GM18909 (cell line): ENCODE measurements around the gene LIMCH1.
"Not testable (repeated sequence)": the region's sequence is repeated elsewhere in the genome, so short reads cannot be mapped to it uniquely, and the experiment has no call there.

ENCODE experiments used
- ATAC-seq: cut with Tn5 transposase; IDR thresholded peaks from one replicate; pipeline ENCODE4 v1.9.1; 2021; ENCODE audit warnings: mild to moderate bottlenecking; ENCODE audit not compliant: unreplicated experiment, poor library complexity

LIMCH1 gene

GRCh38 chr4:41538017-41538733, at the start of gene LIMCH1:
Gene LIMCH1 (plus strand): TSS chr4:41538157. CDS start chr4:41605996, 67,839 bp downstream.
- ATAC-seq = no peak

- not testable (repeated sequence) for ATAC-seq
These were observed 46.8 kb upstream of the LIMCH1 start for GRCh38 chr4:41491081-41491576.

GRCh38 chr4:41496977-41497376, 41.0 kb upstream of the LIMCH1 start:
- no peak for ATAC-seq

GRCh38 chr4:41498177-41498576, 39.8 kb upstream of the LIMCH1 start:
- ATAC-seq = no peak

GRCh38 chr4:41504167-41504818, 33.7 kb upstream of the LIMCH1 start:
- no peak for ATAC-seq

- no peak for ATAC-seq
These were observed 32.7 kb upstream of the LIMCH1 start for GRCh38 chr4:41505161-41505661.

- no peak for ATAC-seq
These were observed 31.8 kb upstream of the LIMCH1 start for GRCh38 chr4:41506130-41506529.

- no peak for ATAC-seq
These were observed 30.5 kb upstream of the LIMCH1 start for GRCh38 chr4:41507291-41507947.

- no peak for ATAC-seq
These were observed 28.5 kb upstream of the LIMCH1 start for GRCh38 chr4:41509451-41509866.

GRCh38 chr4:41510179-41510578, 27.8 kb upstream of the LIMCH1 start:
- ATAC-seq = no peak

GRCh38 chr4:41512136-41512535, 25.8 kb upstream of the LIMCH1 start:
- no peak for ATAC-seq

GRCh38 chr4:41512596-41512995, 25.4 kb upstream of the LIMCH1 start:
- ATAC-seq = no peak

- ATAC-seq = no peak
These were observed 23.8 kb upstream of the LIMCH1 start for GRCh38 chr4:41514169-41514568.

- no peak for ATAC-seq
These were observed 23.0 kb upstream of the LIMCH1 start for GRCh38 chr4:41514766-41515481.

GRCh38 chr4:41517121-41517520, 20.8 kb upstream of the LIMCH1 start:
- ATAC-seq = no peak

- no peak for ATAC-seq
These were observed 20.2 kb upstream of the LIMCH1 start for GRCh38 chr4:41517747-41518146.

GRCh38 chr4:41524425-41524824, 13.5 kb upstream of the LIMCH1 start:
- ATAC-seq = no peak

GRCh38 chr4:41525129-41525528, 12.8 kb upstream of the LIMCH1 start:
- no peak for ATAC-seq

- no peak for ATAC-seq
These were observed 11.3 kb upstream of the LIMCH1 start for GRCh38 chr4:41526628-41527027.

- ATAC-seq = no peak
These were observed 9.3 kb upstream of the LIMCH1 start for GRCh38 chr4:41528512-41529205.
